Prostate gland (tissue), 2 donors: ENCODE measurements around the gene COL13A1.

Experiments
- POLR2A ChIP-seq: fragments of 450-650 bp; IDR thresholded peaks from one replicate; pipeline ENCODE4 v1.6.1; 2016; ENCODE audit warnings: antibody characterized with exemption, mild to moderate bottlenecking
- POLR2AphosphoS5 ChIP-seq: sonication (generic); formaldehyde crosslinking; IDR thresholded peaks from one replicate; pipeline ENCODE4 v1.6.1; 2017; ENCODE audit warnings: antibody characterized with exemption
- TF ChIP-seq, protein P1 (sequence below), 4 experiments: fragments of 200-600 bp in 2 of 4; fragments of 450-650 bp in 2 of 4; sonication (generic) in 2 of 4; IDR thresholded peaks; 1 replicate in 3 of 4; 2 replicates in 1 of 4; pipeline ENCODE4 v1.5.1; 2016 to 2019; ENCODE audit warnings: antibody characterized with exemption in 4 of 4, mild to moderate bottlenecking in 2 of 4, moderate library complexity in 2 of 4

DNA sequence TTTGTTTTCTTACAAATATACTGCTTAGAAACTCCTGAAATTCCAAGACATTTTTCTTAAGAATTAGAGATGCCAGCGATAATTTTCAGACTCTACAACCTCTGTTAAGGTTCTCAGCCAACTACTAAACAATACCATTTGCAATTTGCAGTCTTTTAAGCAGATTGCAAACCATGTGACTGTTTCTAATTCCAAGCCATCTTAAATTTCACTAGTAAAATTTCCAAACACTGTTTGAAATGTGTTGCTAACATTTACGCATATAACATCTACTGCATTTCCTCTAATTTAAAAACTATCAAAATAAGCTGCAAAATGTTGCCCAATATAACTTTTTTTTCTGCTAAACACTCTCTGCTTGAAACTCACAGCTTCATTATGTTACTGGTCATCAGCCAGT, 194.9 kb downstream of the COL13A1 start:
- TF ChIP-seq, protein P1, sequence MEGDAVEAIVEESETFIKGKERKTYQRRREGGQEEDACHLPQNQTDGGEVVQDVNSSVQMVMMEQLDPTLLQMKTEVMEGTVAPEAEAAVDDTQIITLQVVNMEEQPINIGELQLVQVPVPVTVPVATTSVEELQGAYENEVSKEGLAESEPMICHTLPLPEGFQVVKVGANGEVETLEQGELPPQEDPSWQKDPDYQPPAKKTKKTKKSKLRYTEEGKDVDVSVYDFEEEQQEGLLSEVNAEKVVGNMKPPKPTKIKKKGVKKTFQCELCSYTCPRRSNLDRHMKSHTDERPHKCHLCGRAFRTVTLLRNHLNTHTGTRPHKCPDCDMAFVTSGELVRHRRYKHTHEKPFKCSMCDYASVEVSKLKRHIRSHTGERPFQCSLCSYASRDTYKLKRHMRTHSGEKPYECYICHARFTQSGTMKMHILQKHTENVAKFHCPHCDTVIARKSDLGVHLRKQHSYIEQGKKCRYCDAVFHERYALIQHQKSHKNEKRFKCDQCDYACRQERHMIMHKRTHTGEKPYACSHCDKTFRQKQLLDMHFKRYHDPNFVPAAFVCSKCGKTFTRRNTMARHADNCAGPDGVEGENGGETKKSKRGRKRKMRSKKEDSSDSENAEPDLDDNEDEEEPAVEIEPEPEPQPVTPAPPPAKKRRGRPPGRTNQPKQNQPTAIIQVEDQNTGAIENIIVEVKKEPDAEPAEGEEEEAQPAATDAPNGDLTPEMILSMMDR (IDR thresholded peaks at IDR 0.05), result no peak
- TF ChIP-seq POLR2A (no peak), POLR2AphosphoS5 (no peak)
